Esophagus squamous epithelium (tissue), 4 donors: ENCODE data around the gene DNAJC15.

Experiments used
- CTCF ChIP-seq, 6 experiments: fragments of 450-650 bp in 4 of 6; fragments of 200-600 bp in 2 of 6; sonication (generic) in 2 of 6; IDR thresholded peaks; one replicate each; pipeline ENCODE4 v1.5.1; 2016 to 2019; ENCODE audit warnings: antibody characterized with exemption in 6 of 6, mild to moderate bottlenecking in 4 of 6, moderate library complexity in 4 of 6
- POLR2A ChIP-seq, 4 donors: fragments of 450-650 bp; IDR thresholded peaks; one replicate each; pipeline ENCODE4 v1.6.1; 2017; ENCODE audit warnings: antibody characterized with exemption in 4 of 4, mild to moderate bottlenecking in 4 of 4, moderate library complexity in 3 of 4

GRCh38 chr13:43019811-43020210 lies 3.6 kb upstream of the DNAJC15 start:
- no peak for TF ChIP-seq POLR2A (IDR thresholded peaks at IDR 0.05)
- no peak for TF ChIP-seq CTCF (IDR thresholded peaks at IDR 0.05)
